OCI-LY3 (cell line): ENCODE results near the gene SH3PXD2A.

Experiments
- CTCF ChIP-seq: fragments of 200-600, 300-600 bp; sonication (generic); IDR thresholded peaks from 2 replicates; pipeline ENCODE4 v1.5.1; 2014; ENCODE audit warnings: antibody characterized with exemption, low read length, low read depth
- EZH2phosphoT487 ChIP-seq: fragments of 200-600 bp; shearing (Covaris generic); IDR thresholded peaks from 2 replicates; pipeline ENCODE4 v1.6.1; 2018; ENCODE audit warnings: antibody characterized with exemption, mixed run types, low read depth

- TF ChIP-seq CTCF (no peak), EZH2phosphoT487 (no peak)
Observed at GRCh38 chr10:103706762-103707161, 148.6 kb downstream of the SH3PXD2A start.
